Panc1 (cell line): ENCODE results near the gene ITGAL. TPM values are rescaled to one million over a fixed set of nuclear protein-coding genes. Genes with fewer than 3 reads are reported as not detected.

Source experiments
- ATAC-seq: fragments of 200-7000 bp; cut with Tn5 transposase; 2 replicates; pipeline ENCODE4 v1.9.1; 2020; ENCODE audit warnings: mild to moderate bottlenecking, moderate library complexity
- BruUV-seq: library from RNA; stranded (reverse); fragments of 400-500 nt; replicated peaks from 2 replicates; lab custom pipeline; 2021; lab: Mats Ljungman, UMichigan
- CTCF ChIA-PET: fragments of 300-600 bp; sonication (Branson Sonifier 250); formaldehyde crosslinking; loops from one replicate; lab custom pipeline; 2022; ENCODE audit warnings: antibody characterized with exemption; lab: Charles Lee
- POLR2A ChIA-PET: fragments of 300-600 bp; sonication (Branson Sonifier 250); formaldehyde crosslinking; loops from one replicate; lab custom pipeline; 2022; ENCODE audit warnings: antibody characterized with exemption; lab: Charles Lee
- DNase-seq: peaks from one replicate; pipeline ENCODE4 v3.0.0-alpha.2; 2010; ENCODE audit warnings: low read depth, low spot score
- H3K27ac ChIP-seq: 2 replicates; pipeline ENCODE4 v1.5.1; 2011; ENCODE audit warnings: mild to moderate bottlenecking, low read length, inconsistent platforms
- H3K27me3 ChIP-seq: fragments of 200-500 bp; sonication (Bioruptor generic); 2 replicates; pipeline ENCODE4 v1.6.0; 2014; ENCODE audit warnings: low read length, inconsistent platforms; ENCODE audit not compliant: control insufficient read depth, insufficient read depth
- H3K36me3 ChIP-seq: fragments of 200-500 bp; sonication (Bioruptor generic); 2 replicates; pipeline ENCODE4 v1.5.1; 2014; ENCODE audit warnings: inconsistent platforms, mild to moderate bottlenecking, low read length, moderate library complexity; ENCODE audit not compliant: control insufficient read depth, insufficient read depth
- H3K4me1 ChIP-seq: 2 replicates; pipeline ENCODE4 v1.5.1; 2011; ENCODE audit warnings: inconsistent platforms, mild to moderate bottlenecking, low read length, moderate library complexity; ENCODE audit not compliant: control insufficient read depth, insufficient read depth
- H3K4me3 ChIP-seq, 2 experiments: 2 replicates each; pipeline ENCODE4 v1.5.1; 2011 to 2012; ENCODE audit warnings: low read depth in 2 of 2, low read length in 2 of 2, mild to moderate bottlenecking in 2 of 2, inconsistent platforms in 1 of 2, moderate library complexity in 1 of 2
- H3K9me3 ChIP-seq: fragments of 200-500 bp; sonication (Bioruptor generic); 2 replicates; pipeline ENCODE4 v1.5.1; 2014; ENCODE audit warnings: low read depth, mild to moderate bottlenecking, inconsistent platforms, low read length, moderate library complexity; ENCODE audit not compliant: control insufficient read depth, insufficient read depth
- CTCF ChIP-seq: fragments of 450-650 bp; IDR thresholded peaks from 2 replicates; pipeline ENCODE4 v1.5.1; 2017; ENCODE audit warnings: mild to moderate bottlenecking
- POLR2AphosphoS5 ChIP-seq: IDR thresholded peaks from 2 replicates; pipeline ENCODE4 v1.6.1; 2012; ENCODE audit warnings: mild to moderate bottlenecking, low read depth, low read length, moderate library complexity
- REST ChIP-seq, 2 experiments: IDR thresholded peaks; 2 replicates each; pipeline ENCODE4 v1.6.1; 2011 to 2012; ENCODE audit warnings: low read depth in 2 of 2, control low read depth in 1 of 2, low read length in 1 of 2, mild to moderate bottlenecking in 1 of 2, moderate library complexity in 1 of 2; ENCODE audit not compliant: insufficient read depth in 1 of 2
- SIN3A ChIP-seq: IDR thresholded peaks from 2 replicates; pipeline ENCODE4 v1.6.1; 2012; ENCODE audit warnings: low read depth, mild to moderate bottlenecking, low read length, moderate library complexity, borderline replicate concordance; ENCODE audit not compliant: insufficient read depth
- TCF7L2 ChIP-seq: IDR thresholded peaks from 2 replicates; pipeline ENCODE4 v1.6.1; 2011; ENCODE audit warnings: mild to moderate bottlenecking, low read depth, low read length, inconsistent platforms
- in situ Hi-C: cut with HindIII; loops from 2 replicates; pipeline ENCODE4 v1.10.0; 2016; ENCODE audit warnings: low sequenced_read_pairs, low pct_unique_long_range_greater_than_20kb
- intact Hi-C: fragments of 100-400 bp; cut with micrococcal nuclease; formaldehyde crosslinking; loops from one replicate; pipeline ENCODE4 v1.10.0; 2022; ENCODE audit not compliant: unreplicated experiment
- total RNA-seq: library from RNA; stranded (reverse); gene quantifications from one replicate; pipeline ENCODE4 v1.2.1, GENCODE V29; 2021; ENCODE audit not compliant: unreplicated experiment

The ITGAL gene
- total RNA-seq, 1 experiment from 2014 or later, result 0.54 TPM

GRCh38 chr16:30518552-30518951, 46.0 kb downstream of the ITGAL start:
- TF ChIP-seq CTCF, result no peak
- TF ChIP-seq SIN3A, result no peak
- TF ChIP-seq POLR2AphosphoS5, result no peak
- TF ChIP-seq REST (IDR thresholded peaks at IDR 0.05; ENCODE audit: insufficient read depth in 1 of 2, low read depth in 2 of 2, low read length in 1 of 2), result no peak
- no peak for TF ChIP-seq TCF7L2
- no peak for DNase-seq
- ChIA-PET CTCF (no interaction called here), POLR2A (interaction anchor here (0.5 kb wide), 1 partner anchor 12 kb away, joined by 11 read pairs; no protein-coding TSS in a partner anchor)
- H3K4me3 ChIP-seq, result no peak overlapping the region
- in situ Hi-C loops (no loop called here), intact Hi-C loops (no loop called here)
- H3K27ac ChIP-seq, result no peak overlapping the region
- H3K27me3 ChIP-seq, result no peaks in the 10 kb centered on the region
- H3K4me1 ChIP-seq, result no peaks in the 10 kb centered on the region
- H3K36me3 ChIP-seq, result no peaks in the 10 kb centered on the region
- no peaks in the 10 kb centered on the region for H3K9me3 ChIP-seq
- no TSS peak for BruUV-seq
- no peak for ATAC-seq

GRCh38 chr16:30519120-30520049, 46.8 kb downstream of the ITGAL start:
- BruUV-seq, result no TSS peak
- H3K27ac ChIP-seq, result no peak overlapping the region
- peaks cover 1% of the 10 kb centered on the region; the same call in 1 of the 2 replicates for H3K4me1 ChIP-seq
- in situ Hi-C loops, result no loop called here
- DNase-seq (no peak), ATAC-seq (no peak)
- ChIA-PET CTCF (no interaction called here), POLR2A (interaction anchor here (0.5 kb wide), 1 partner anchor 12 kb away, joined by 11 read pairs; no protein-coding TSS in a partner anchor)
- no peaks in the 10 kb centered on the region for H3K27me3 ChIP-seq
- H3K9me3 ChIP-seq, result no peaks in the 10 kb centered on the region
- TF ChIP-seq CTCF (no peak), TCF7L2 (no peak), REST (IDR thresholded peaks at IDR 0.05; ENCODE audit: insufficient read depth in 1 of 2, low read depth in 2 of 2, low read length in 1 of 2) (no peak), SIN3A (no peak), POLR2AphosphoS5 (no peak)
- intact Hi-C loops, result loop anchor here (10.0 kb wide), 1 partner anchor 75 kb away; the partner anchor contains the start of gene SEPHS2
- H3K4me3 ChIP-seq, result no peak overlapping the region
- H3K36me3 ChIP-seq, result no peaks in the 10 kb centered on the region
